GM10847 (cell line): ENCODE results near the gene HIPK3.

Experiments used
- POLR2A ChIP-seq: IDR thresholded peaks from 2 replicates; pipeline ENCODE4 v1.6.1; 2011; ENCODE audit not compliant: insufficient read length; ENCODE audit errors: extremely low read depth

The HIPK3 gene

DNA sequence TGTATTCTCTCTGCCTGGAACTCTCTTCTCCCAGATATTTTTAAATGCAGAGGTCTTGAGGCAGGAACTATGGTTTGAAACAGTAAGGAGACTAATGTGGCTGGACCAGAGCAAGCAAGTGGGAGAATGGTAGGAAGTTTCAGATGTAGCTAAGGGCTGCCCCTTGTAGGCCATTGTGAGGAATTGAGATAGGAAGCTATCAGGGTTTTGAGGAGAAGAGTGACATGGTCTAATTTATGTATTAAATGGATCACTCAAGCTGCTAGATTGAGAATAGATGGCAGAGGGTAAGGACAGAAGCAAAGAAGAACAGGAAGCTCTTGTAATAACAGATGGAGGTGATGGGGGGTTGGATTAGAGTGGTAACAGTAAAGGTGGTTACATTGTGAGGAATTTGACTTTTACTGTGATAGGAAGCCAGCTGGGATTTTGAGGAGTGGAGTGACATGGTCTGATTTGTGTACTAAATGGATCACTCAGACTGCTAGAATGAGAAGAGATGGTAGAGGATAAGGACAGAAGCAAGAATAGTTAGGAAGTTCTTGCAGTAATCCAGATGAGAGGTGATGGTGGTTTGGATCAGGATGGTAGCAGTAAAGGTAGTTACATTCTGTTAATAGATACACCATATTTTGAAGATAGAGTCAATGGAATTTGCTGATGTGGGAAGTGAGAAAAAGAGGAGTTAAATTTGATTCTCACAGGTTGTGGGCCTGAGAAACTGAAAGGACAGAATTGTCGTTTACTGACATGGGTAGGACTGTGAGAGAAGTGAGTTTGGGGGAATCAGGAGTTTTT, 63.0 kb downstream of the HIPK3 start:
- no peak for TF ChIP-seq POLR2A

DNA sequence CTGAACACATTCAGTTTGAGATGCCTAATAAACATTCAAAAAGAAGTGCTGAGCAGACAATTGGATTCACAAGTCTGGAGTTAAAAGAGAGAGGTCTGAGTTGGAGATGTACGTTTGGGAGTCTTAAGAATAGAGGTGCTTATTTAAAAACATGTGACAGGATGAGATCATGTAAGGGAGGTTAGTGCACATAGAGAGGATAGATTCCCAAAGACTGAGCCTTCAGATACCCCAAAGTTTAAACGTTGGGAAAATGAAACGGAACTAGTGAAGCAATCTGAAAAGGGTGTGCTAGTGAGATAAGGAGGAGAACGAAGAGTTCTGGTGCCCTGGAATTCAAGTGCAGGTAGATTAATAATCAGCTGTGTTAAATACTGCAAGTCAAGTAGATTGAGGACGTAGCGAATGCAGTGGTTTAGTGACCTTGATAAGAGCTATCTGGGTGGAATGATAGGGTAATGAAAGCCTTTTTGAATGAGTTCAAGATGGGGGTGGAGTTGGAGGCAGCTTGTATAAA, 63.7 kb downstream of the HIPK3 start:
- TF ChIP-seq POLR2A: no peak

DNA sequence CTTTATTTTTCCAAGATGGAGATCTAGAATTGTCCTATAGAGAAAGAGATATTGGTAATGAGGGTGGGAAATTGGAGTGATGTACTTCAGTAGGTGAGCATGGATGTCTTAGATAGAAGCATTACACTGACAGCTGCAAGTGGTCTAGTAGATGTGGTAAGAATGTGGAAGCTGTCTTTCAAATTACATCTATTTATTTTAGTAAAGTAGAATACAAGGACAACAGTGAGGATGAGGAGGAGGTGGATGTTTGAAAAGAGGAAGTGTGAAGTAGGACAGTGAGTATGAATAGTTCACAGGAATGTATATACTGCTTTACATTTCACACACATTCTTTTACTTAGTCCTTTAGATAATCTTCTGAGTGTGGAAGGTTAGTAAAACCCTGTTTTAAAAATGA, 64.2 kb downstream of the HIPK3 start:
- no peak for TF ChIP-seq POLR2A

DNA sequence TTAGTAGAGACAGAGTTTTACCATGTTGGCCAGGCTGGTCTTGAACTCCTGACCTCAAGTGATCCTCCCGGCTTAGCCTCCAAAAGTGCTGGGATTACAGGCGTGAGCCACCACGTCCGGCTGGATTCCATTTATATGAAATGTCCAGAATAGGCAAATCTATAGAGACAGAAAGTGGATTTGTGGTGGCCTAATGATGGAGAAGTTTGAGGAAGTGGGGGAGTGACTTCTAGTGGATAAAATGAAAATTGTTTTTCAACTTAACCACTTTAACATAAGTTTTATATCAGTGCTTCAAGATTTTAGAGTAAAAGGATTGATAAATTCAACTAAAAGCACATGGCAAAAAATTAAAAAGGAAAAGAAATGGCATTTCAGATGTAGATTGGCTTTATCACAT, 66.2 kb downstream of the HIPK3 start:
- no peak for TF ChIP-seq POLR2A

DNA sequence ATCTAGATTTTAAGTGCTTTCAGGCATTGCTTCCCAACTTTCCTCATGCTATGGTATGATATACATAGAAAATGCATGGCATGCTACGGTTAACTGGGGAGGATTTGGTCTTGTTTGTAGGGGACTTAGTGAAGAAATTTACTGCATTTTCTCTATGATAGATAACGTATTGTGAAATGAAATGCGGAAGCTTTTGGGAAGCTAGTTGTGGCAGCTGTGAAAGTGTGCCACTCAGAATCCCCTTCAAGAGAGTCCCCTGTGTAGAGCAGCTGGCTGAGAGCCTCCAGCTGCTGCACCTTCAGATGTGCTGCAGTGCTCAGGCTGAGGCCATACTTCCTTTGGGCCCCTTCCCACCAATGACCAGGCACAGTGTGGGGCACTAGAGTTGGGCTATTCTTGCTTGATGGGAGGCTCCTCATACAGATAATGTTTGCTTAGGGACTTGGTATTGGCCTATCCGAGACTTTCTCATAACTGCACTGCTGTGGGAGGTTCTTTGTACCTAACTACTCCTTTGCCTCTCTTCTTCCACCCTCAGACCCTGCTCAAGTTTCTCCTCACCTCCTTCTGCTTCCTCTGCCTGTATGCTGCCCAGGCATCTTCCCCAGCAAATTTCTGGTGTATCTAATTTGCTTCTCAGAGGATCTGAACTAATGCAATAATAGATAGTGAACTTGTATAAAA, 67.3 kb downstream of the HIPK3 start:
- TF ChIP-seq POLR2A: no peak

- no peak for TF ChIP-seq POLR2A
Observed at GRCh38 chr11:33325451-33325850, 68.3 kb downstream of the HIPK3 start.

DNA sequence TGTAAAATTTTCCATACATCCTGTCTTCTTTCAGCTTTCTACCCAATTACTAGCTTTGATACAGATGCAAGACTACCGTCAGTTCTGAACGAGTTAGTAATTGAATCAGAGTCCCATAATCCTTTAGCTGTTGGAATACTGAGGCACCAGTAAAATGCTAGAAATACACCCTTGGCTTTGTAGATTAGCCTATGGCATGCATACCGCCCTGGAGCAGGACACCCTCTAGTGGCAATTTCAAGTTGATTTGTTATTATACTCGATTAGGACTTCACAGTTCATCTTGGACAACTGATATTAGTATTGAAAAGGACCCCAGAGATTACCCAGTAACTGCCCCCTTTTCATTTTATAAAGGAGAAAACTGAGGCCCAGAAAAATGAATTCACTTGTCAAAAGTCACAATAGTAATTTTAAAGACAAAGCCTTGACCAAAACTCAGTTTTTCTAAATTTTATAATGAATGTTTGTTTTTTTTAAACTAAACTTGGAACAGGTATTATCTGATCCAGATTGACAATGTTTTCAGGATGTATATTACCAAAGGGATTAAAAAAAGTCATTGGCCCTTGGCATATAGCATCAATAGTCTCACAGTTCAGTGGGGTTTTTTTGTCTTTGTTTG, 72.6 kb downstream of the HIPK3 start:
- TF ChIP-seq POLR2A: no peak

DNA sequence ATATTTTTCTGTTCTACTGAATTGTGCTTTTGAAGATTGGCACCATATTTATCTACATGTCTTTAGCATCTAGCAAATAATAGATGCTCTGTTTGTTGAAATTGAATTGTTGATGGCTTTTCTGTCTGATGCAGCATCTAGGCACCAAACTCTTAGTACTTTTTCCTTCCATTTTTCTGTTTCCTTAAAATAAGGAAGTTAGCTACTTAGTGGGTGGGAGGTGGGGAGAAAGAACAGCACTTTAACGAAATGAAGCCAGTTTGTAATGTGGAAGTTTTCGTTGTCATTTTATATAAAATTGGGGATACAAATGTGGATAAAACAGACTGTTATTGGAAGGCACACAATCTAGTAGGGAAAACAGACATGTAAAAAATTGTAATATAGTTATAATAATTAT, 76.6 kb downstream of the HIPK3 start:
- no peak for TF ChIP-seq POLR2A

GRCh38 chr11:33334627-33335026, 77.4 kb downstream of the HIPK3 start:
- TF ChIP-seq POLR2A: no peak

- no peak for TF ChIP-seq POLR2A
Observed at GRCh38 chr11:33339247-33339646, 82.1 kb downstream of the HIPK3 start.

DNA sequence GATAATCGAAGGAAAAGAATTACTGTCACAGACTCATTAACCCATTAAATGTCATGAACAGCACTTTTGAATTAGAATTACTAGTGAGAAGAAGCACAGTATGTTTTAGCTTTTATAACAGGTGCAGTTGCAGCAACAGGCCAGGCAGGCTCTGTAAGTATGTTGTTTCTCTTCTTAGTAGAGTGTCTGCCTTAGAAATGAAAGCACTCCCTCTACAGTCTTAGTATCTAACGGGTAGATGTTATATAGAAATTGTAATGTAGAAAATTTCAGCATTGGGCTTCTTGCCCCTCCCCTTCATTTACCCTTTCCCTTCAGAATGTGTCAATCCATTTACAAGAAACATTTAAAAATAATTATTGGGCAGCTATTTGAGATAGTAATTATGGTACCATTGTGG, 87.4 kb downstream of the HIPK3 start:
- no peak for TF ChIP-seq POLR2A

GRCh38 chr11:33347490-33348125, 90.4 kb downstream of the HIPK3 start:
- no peak for TF ChIP-seq POLR2A

- no peak for TF ChIP-seq POLR2A
Observed at GRCh38 chr11:33350287-33350686, 93.1 kb downstream of the HIPK3 start.

- TF ChIP-seq POLR2A: no peak
Observed at GRCh38 chr11:33358150-33358831, 101.1 kb downstream of the HIPK3 start.

GRCh38 chr11:33360642-33361041, 103.5 kb downstream of the HIPK3 start:
- no peak for TF ChIP-seq POLR2A
